DND-41 (cell line): ENCODE data around the gene FCRL4.

ENCODE experiments used
- EZH2 ChIP-seq: IDR thresholded peaks from 3 replicates; pipeline ENCODE4 v1.6.1; 2012; ENCODE audit warnings: borderline replicate concordance, low read depth, mild to moderate bottlenecking, moderate library complexity, low read length, inconsistent platforms; ENCODE audit not compliant: severe bottlenecking
- TF ChIP-seq, protein P1 (sequence below): IDR thresholded peaks from 2 replicates; pipeline ENCODE4 v1.5.1; 2012; ENCODE audit warnings: borderline replicate concordance, low read length, moderate library complexity, mild to moderate bottlenecking; ENCODE audit not compliant: poor library complexity, severe bottlenecking; ENCODE audit errors: extremely low read depth

DNA sequence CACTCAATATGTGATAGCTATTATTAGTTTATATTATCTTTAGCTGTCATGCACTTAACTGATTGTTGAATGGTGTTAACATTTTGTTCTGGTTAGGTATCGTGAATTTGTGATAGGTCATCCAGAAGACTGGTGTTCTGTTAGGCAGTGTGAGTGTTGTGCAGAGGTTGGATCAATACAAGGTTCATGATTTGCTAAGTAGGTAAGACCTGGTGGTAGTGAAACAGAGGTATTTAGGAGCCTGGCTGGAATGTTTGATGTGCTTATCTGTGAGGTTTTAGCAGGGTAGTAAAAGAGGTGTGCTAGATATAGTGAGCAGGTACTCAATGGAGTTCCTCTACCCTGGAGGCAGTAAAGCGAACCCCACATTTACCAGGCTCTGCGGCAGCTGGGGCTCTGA, 20.3 kb upstream of the FCRL4 start:
- TF ChIP-seq, protein P1, sequence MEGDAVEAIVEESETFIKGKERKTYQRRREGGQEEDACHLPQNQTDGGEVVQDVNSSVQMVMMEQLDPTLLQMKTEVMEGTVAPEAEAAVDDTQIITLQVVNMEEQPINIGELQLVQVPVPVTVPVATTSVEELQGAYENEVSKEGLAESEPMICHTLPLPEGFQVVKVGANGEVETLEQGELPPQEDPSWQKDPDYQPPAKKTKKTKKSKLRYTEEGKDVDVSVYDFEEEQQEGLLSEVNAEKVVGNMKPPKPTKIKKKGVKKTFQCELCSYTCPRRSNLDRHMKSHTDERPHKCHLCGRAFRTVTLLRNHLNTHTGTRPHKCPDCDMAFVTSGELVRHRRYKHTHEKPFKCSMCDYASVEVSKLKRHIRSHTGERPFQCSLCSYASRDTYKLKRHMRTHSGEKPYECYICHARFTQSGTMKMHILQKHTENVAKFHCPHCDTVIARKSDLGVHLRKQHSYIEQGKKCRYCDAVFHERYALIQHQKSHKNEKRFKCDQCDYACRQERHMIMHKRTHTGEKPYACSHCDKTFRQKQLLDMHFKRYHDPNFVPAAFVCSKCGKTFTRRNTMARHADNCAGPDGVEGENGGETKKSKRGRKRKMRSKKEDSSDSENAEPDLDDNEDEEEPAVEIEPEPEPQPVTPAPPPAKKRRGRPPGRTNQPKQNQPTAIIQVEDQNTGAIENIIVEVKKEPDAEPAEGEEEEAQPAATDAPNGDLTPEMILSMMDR: no peak
- TF ChIP-seq EZH2: no peak
